Activated CD8-positive, alpha-beta memory T cell treated with anti-CD3 and anti-CD28 coated beads, Interleukin-2, amount 50 U/mL, for 1 hour (primary cell): Measurements from ENCODE around the gene LGALS3BP.
A peak's percentile ranks its signal among the peaks of the same experiment; 100 is the strongest.

Experiments
- DNase-seq: peaks from one replicate; pipeline ENCODE4 v3.0.0-alpha.2; 2020; ENCODE audit errors: extremely low read depth

Gene LGALS3BP

GRCh38 chr17:79014158-79014758 lies 34.5 kb upstream of the LGALS3BP start:
- no peak for DNase-seq

GRCh38 chr17:79012563-79013134 lies 32.9 kb upstream of the LGALS3BP start:
- no peak for DNase-seq

DNA sequence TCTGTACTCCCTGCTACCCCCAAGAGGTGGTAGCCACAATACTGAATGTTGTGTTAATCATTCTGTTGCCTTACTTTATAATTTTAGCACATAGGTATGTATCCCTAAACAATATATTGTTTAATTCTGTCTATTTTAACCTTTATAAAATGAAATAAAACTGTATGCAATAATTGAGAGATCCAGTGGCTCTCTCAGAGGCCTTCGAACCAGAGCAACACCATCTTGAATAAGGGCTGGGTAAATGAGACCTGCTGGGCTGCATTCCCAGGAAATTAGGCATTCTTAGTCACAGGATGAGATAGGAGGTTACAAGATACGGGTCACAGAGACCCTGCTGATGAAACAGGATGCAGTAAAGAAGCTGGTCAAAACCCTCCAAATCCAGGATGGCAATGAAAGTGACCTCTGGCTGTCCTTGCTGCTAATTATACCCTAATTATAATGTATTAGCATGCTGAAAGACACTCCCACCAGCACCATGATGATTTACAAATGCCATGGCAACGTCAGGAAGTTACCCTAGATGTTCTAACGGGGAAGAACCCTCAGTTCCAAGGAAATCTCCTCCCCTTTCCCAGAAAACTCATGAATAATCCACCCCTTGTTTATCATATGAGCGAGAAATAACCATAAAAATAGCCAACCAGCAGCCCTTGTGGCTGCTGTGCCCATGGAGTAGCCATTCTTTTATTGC lies 31.9 kb upstream of the LGALS3BP start:
- no peak for DNase-seq

DNA sequence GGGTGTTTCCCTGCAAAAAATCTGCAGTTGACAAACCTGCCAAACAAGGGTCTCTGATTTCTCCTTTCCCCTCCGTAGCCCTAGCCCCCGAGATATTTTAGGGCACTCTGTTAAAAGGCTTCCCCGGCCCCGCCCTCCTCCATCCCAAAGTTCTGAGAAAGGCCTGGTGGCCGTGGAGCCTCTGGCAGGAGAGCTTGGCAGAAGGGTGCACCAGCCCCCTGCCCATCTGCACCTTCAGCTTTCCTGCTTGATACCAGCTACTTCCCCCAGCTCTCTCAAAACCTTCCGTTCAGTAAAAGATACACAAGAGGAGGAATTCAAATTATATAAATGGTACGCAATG lies 30.6 kb upstream of the LGALS3BP start:
- DNase-seq, result no peak

GRCh38 chr17:79009397-79010303 lies 29.9 kb upstream of the LGALS3BP start, which contains the start of gene CANT1:
CANT1 (minus strand) TSS chr17:79009764; CDS start chr17:78997622, 12,142 bp downstream.
- peak; percentile 45 for DNase-seq

DNA sequence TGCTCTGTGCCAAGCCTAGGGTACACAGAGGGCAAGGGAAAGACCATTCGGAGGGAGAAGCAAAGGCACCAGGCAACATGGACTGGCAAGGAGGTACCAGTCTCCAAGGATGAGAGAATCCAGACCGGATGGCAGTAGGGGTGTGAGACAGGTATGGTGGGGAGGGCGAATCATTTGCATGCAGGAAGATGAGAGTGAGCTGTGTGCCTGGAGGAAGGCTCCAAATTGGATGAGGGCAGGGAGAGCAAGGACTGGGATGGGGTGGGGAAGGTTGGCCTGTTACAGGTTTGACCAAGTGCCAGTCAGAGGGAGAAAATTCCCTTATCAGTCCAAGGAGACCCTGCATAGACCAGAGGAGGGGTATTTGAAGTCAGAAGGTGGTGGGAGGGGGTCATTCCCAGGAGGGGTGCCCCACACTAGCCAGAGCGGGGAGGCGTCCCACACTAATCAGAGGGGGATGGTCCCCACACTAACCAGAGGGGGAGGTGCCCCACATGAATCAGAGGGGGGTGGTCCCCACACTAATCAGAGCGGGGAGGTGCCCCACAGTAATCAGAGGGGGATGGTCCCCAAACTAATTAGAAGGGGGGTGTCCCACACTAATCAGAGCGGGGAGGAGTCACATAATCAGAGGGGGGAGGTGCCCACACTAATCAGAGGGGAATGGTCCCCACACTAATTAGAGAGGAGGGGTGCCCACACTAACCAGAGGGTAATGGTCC lies 29.1 kb upstream of the LGALS3BP start:
- DNase-seq, result no peak

DNA sequence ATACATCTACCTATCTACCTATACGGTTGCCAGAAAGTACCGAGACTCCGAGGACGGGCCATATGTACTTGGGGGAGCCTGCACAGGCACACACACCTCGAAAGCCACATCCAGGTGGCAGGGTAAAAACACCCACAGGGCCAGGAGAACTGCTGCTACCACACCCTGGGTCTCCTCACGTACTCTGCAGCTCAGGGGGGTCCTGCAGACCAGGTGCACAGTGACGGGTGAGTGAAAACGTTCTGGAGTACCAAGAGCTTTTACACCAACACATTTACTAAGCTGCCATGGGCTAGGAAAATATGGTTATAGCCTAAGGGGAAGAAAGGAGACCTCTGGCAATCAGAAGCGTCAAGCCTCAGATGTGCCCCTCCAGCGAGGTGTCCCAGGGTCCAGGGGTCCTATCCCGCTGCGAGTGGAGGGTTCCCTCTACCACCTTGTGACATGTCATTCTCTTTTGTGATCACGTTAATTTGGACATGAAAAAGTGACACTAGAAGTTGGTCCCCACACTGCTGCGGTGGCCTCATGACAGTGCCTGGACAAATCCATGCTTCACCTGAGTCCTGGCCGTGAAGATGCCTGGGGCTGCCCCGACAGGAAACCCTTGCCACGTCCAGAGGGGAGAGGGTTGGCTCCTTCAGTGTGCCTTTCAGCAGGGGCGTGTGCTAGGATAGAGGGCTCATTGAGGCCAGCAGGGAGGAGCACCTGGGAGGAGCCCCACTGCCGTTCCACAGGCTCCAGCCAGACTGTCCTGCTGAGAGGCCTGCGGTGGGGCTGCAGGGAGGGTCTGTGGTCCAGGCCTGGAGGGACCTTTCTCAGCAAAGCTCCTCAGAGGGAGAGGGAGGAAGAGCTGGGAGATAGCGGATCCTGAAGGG lies 28.0 kb upstream of the LGALS3BP start:
- no peak for DNase-seq

GRCh38 chr17:79006794-79007503 lies 27.2 kb upstream of the LGALS3BP start:
- no peak for DNase-seq

DNA sequence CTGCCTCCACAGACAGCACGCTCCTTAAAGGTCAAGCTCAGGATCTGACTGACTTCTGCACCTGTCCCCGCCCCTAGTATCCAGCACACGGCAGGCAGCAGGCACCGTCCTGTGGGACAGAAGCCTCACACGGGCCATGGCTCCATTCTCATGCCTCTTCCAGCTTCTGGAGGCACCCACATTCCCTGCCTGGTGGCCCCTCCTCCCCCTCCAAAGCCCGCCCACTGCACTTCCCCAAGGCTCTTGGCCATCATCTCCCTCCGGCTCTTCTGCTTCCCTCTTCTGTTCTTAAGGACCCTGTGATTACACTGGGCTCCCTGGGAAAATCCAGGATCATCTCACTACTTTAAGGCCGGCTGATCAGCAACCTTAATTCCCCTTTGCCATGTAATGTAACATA lies 26.3 kb upstream of the LGALS3BP start:
- DNase-seq, result no peak

DNA sequence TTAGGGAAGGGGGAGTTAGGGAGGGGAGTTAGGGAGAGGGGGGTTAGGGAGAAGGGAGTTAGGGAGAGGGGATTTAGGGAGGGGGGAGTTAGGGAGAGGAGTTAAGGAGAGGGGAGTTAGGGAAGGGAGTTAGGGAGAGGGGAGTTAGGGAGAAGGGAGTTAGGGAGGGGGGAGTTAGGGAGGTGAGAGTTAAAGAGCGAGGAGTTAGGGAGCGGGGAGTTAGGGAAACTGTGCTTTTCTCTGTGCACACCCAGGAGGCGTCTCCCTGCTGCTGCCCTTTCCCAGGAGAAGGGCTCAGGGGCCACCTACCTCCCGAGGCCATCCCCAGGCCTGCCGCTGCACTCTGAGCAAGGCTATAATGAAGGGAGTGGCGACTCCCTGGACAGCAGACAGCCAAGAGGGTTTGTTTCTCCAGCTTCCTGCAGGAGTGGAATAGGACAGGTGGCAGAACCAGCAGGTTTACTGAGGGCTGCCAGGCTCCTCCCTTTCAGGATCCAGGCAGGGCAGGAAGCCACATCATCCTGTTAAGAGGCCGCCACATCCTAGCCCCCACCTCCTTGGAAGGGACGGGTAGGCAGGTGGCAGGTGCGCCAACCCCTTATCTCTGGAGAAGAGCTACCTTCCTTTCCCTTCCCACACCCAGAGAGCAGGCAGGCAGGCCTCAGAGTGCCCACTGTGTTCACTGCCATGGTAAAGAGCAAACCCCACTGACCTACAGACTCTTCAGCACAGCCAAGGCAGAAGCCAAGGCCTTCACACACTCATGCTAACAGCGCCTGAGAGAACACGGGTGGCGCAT lies 25.5 kb upstream of the LGALS3BP start:
- DNase-seq, result no peak

- no peak for DNase-seq
These were observed 24.1 kb upstream of the LGALS3BP start for GRCh38 chr17:79003661-79004411.

DNA sequence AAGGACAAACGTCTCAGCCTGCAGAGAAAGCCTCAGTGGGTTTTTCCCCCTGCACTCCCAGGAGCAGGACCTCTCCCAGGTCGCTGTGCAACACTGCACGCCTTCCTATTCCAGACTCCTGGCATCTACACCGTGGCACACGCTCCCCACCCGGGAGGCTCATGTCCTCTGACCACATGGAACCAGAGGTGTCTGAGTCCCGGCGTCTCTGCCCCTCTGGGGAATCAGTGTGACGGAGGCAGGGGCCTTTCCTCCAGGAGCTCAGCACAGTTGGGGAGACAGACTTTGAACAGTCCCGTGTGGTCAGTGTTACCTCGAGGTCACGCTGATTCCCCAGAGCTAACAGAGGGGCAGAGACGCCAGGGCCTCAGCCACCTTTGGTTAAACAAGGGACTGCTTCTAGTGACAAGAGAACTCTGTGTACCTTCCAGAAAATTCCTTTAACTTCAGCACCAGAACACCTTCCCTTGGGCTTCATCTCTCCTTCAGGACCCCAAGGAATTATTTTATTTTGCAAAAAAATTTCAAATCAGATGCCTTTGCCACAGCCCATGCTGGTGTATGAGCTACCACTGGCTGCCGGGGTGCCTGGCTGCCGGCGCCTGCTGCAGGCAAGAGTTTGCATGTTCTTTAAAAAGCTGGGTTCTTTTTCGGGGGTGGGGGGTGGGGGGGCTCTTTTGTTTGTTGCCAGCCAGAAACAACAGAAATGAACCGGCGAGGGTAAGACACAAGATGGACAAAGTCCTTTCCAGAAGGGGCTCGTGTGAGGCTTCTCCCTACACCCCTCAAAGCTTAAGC lies 23.3 kb upstream of the LGALS3BP start:
- no peak for DNase-seq

DNA sequence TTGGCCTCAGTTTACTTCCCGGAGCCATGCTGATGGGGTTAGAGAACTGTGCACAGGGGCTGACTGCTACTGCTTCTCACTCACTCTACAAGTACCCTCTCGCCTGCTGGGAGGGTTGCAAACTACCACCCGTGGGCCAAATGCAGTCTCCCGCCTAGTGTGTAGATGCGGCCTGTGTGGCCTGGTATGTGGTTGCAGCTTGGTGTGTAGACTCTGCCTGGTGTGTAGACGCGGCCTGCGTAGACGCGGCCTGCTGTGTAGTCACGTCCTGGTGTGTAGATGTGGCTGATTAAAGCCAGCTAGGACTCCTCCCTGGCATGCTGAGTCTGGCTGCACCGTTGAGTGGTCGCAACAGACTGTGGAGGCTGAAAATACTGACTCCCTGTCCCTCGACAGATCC lies 22.6 kb upstream of the LGALS3BP start:
- no peak for DNase-seq

GRCh38 chr17:79001190-79002020 lies 21.7 kb upstream of the LGALS3BP start:
- no peak for DNase-seq

DNA sequence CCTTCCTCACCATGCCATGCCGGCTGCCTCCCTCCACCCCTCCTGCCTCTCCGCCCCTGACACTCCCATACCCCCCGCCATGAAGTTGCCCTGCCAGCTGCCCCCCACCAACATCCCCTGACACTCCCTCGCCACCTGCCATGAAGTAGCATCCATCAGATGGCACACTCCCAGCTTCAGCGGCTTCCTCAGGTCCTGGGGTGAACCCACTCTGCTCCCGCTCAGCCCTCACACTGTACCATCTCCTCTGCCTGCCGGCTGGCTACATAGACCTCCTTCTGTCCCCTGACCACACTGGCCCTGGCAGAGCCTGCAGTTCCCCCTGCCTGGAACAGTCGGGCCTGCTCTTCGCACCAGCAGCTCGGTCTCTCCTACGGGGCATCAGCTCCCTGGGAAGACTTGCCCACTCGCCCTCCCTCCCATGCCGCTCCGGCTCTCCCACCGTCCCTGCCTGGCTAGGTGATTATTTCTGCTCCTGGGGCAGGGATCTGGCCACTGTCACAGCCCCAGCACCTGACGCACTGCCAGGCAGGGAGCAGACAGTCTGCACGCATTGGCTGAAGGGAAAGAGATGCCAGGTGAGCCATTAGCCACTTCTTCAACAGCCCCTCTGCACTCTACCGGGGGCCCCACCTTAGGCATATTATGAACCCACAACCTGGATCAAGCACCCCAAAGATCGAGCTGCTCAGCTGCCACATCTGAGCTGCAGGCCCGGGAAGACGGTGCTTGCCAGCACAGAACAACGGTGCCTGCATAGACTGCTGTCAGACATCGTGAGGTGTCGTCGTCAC lies 20.9 kb upstream of the LGALS3BP start:
- DNase-seq, result no peak

DNA sequence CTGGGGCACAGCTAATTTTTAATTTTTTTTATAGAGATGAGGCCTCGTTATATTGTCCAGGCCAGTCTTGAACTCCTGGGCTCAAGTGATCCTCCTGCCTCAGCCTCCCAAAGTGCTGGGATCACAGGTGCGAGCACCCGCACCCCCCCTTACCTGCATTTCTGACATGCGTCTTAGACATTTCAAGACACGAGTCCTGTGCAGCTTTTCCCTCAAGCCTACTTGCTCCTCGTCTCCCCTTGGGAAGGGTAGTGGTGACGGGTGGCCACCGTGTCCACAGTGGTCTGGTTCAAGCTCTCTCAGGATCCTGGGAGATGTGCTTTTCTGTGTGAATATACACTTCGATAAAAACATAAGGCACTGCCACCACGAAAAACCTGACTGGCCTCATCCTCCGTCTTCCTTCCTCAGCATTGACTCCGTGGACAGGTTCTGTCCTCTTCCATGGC lies 20.2 kb upstream of the LGALS3BP start:
- no peak for DNase-seq
